ENCODE measurements around the gene PLA2G2D. TPM values are rescaled to one million over a fixed set of nuclear protein-coding genes. Genes with fewer than 3 reads are reported as not detected.
A peak's percentile ranks its signal among the peaks of the same experiment; 100 is the strongest.

Gene PLA2G2D
- total and polyA plus RNA-seq, 2 experiments from 2014 or later, result not detected

GRCh38 chr1:20089328-20090077, 29.8 kb downstream of the PLA2G2D start:
- DNase-seq (ENCODE audit: low spot score), result peak; percentile 75

More at GRCh38 chr1:20089328-20090077, 29.8 kb downstream of the PLA2G2D start:
- Mint-ChIP-seq H3K36me3 (ENCODE audit: low read depth) (peaks cover 6% of the 10 kb centered on the region; the same call in 2 of the 3 replicates), H3K4me3 (no peak overlapping the region; the same call in 2 of the 3 replicates), H3K27me3 (ENCODE audit: insufficient read depth, low read depth, poor library complexity) (no peaks in the 10 kb centered on the region), H3K4me1 (peaks cover 3% of the 10 kb centered on the region; the same call in 2 of the 3 replicates), H3K27ac (no peak overlapping the region), H3K9me3 (peaks cover 30% of the 10 kb centered on the region)
- Histone ChIP-seq H2AFZ (peak overlapping the region; percentile 28), H3K79me2 (replicated peaks; ENCODE audit: insufficient read depth) (no peaks in the 10 kb centered on the region), H3K4me3 (no peak overlapping the region), H3K9me2 (ENCODE audit: insufficient read depth) (no peaks in the 10 kb centered on the region), H4K20me1 (replicated peaks; ENCODE audit: insufficient read depth) (no peaks in the 10 kb centered on the region), H3K27me3 (ENCODE audit: insufficient read depth) (no peaks in the 10 kb centered on the region), H3K27ac (ENCODE audit: low read depth) (no peak overlapping the region), H3F3A (replicated peaks; ENCODE audit: low read depth) (no peaks in the 10 kb centered on the region), H3K4me2 (0 out of 2 replicates have a peak overlapping the region, but pooled peaks have one; percentile 23), H3K4me1 (ENCODE audit: insufficient read depth) (no peaks in the 10 kb centered on the region), H3K36me3 (ENCODE audit: insufficient read depth) (no peaks in the 10 kb centered on the region)
- ATAC-seq, result peak; percentile 89
- TF ChIP-seq EZH2phosphoT487 (IDR thresholded peaks at IDR 0.05; ENCODE audit: unreplicated experiment) (no peak), JUNB (IDR thresholded peaks at IDR 0.05; ENCODE audit: unreplicated experiment) (no peak), STAT1 (IDR thresholded peaks at IDR 0.05; ENCODE audit: unreplicated experiment) (no peak), ZNF331 (CRISPR knock-in tag; IDR thresholded peaks at IDR 0.05; ENCODE audit: low read depth) (no peak), CTCF (conservative IDR thresholded peaks at IDR 0.05; ENCODE audit: low read depth in 2 of 2) (peak in 1 of 2 experiments; percentile 20; a peak in 2 of 4 replicates), ETS1 (IDR thresholded peaks at IDR 0.05) (peak; percentile 61), POLR2AphosphoS5 (IDR thresholded peaks at IDR 0.05; ENCODE audit: low read depth) (no peak), ZNF462 (CRISPR knock-in tag; IDR thresholded peaks at IDR 0.05) (no peak), NANOG (IDR thresholded peaks at IDR 0.05; ENCODE audit: borderline replicate concordance) (no peak), CREB1 (CRISPR knock-in tag; IDR thresholded peaks at IDR 0.05; ENCODE audit: low read depth) (no peak)

All from GM23338 (cell line).